ENCODE measurements around the gene ACOXL.

ACOXL gene

DNA sequence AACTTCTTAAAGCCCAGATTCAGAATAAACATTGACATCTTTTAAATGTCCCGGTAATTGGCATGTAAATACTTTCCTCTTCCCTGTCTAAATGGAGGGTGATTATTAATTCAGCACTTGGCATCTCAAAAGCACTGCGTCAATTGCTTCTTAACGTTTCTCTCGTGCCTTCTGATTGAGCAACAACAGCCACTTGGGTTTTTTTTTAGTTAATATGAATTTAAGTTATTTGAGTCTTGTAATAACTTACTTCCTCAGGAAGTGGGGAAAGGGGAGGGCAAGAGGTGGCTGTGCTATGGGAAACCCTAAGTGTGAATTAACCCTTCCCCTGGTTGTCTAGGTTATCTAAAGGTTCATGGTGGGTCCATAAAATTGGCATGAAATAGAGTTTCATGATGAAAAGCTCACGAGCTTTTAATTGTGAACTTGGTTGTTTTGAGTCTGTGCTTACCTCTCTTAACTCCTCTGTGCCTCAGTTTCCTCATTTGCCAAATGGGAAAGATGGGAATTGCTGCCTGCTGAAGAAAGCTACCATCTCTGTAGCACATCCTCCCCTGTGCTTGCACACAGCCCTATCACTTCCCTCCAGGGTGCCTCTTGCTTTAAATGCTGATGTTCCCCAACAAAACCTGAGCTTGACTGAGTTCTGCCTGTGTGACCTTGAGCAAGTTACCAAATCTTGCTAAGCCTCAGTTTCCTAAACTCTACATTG lies 262.0 kb downstream of the ACOXL start:
- no peak for DNase-seq (ENCODE audit: extremely low read depth in 1 of 2, low read depth in 1 of 2)

DNA sequence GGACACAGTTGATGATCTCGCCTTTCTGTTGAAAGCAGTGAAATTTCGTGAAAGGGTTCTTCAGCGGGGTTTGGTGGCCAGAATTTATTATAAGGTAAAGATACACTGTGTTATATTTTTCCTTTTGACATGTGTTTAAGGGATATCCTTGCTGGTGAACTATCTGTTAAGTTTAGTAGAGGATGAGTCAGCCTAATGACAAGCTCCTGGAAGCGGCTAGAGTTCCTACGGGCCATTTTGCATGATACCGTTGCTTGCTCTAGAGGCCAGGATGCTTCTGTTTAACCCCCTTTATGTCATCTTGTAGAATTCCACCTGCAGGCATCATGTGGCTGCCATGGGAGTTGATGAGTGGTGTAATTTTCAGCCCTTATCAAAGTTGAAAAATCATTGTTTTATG lies 263.5 kb downstream of the ACOXL start:
- no peak for DNase-seq (ENCODE audit: extremely low read depth in 1 of 2, low read depth in 1 of 2)

DNA sequence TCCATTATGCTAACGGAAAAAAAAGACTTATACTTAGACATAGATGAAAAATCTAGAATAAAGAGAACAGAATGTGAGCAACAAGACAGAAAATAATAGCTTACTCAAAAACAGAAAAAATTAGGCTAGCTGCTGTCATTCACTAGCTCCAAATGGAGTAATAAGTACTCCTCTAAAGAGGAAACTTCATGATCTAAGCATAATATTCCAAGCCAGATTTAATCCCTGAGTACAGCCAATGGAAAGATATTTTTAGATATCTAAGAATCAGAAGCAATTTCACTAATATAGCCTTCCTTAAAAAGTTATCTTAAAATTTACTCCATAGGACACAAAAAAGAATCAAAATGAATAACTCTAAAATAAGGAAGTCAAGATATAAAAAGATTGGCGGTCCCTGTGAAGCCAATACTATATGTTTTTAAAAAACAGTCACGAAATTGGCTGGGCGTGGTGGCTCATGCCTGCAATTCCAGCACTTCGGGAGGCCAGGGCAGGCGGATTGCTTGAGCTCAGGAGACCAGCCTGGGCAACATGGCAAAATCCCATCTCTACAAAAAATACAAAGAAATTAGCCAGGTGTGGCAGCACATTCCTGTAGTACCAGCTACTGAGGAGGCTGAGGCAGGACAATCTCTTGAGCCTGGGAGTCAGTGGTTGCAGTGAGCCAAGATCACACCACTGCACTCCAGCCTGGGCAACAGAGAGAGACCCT lies 265.1 kb downstream of the ACOXL start:
- no peak for DNase-seq (ENCODE audit: extremely low read depth in 1 of 2, low read depth in 1 of 2)

DNA sequence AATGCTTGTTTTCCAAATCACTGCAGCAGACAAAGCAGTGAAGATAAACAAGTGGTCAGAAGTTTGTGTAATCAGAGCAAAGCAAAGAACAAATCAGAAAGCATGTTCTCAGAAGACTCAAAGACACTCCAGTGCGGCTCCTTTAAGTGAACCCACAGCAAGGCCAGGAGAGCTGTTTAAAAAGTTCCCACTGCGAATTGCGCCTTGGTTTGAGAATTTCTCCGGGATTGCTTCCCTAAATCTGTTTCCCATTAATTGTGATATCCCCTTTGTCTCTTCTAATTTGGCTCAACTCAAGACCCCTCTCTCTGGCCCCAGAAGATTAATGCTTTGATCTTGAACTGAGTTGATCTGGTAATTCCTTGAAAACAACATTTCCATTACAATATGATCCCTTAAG lies 265.9 kb downstream of the ACOXL start:
- DNase-seq (ENCODE audit: extremely low read depth in 1 of 2, low read depth in 1 of 2): no peak

DNA sequence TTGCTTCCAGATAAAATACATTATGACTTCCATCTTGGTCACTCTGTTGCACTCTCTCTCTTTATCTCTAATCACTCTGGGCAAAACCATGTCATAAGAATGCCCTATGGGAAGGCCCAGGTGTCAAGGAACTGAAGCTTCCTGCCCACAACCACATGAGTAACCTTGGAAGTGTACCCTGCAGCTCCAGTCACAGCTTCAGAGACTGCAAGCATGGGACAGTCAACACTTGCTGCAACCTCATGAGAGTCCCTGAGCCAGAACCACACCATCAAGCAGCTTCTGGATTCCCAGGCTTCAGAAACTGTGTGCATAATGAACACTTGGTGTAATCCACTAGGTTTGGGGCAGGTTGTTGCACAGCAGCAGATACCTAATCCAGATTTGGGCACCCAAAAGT lies 267.3 kb downstream of the ACOXL start:
- no peak for DNase-seq (ENCODE audit: extremely low read depth in 1 of 2, low read depth in 1 of 2)

DNA sequence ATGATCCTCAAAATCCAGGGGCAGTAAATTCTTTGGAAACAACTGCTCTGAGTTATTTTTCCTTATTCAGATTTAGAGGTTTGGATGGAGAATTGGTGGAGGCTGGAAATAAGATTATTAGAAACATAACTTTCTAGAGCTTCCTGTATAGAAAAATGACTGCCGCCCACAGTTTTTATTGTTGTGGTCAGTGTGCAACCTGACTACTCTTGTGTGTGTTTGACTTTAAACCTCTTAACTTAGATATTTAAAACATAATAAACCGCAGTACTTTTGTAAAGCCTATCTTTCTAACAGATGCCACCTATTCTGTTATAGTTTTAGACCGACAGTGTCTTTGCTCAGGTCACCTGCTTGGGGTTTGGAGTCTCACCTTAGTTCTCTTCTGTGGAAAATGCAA lies 272.9 kb downstream of the ACOXL start:
- no peak for DNase-seq (ENCODE audit: extremely low read depth in 1 of 2, low read depth in 1 of 2)

DNA sequence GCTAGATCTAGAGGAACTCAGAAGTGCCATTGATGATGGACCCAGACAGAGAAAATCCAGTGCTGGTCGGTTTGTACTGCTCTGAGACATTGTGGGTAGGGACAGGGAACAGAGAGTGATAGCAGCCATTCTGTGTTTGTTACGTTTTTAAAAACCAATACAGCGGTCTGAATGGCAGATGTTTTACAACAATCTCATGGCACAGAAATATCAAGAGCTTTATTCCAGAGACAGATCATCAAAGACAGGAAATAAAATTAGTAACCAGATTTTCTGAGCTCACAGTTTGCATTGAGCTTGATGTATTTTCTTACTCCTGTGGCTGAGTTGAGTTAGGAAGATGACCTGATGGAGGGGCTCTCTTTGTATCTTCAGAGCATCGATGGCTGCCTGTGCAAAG lies 273.4 kb downstream of the ACOXL start:
- no peak for DNase-seq (ENCODE audit: extremely low read depth in 1 of 2, low read depth in 1 of 2)

DNA sequence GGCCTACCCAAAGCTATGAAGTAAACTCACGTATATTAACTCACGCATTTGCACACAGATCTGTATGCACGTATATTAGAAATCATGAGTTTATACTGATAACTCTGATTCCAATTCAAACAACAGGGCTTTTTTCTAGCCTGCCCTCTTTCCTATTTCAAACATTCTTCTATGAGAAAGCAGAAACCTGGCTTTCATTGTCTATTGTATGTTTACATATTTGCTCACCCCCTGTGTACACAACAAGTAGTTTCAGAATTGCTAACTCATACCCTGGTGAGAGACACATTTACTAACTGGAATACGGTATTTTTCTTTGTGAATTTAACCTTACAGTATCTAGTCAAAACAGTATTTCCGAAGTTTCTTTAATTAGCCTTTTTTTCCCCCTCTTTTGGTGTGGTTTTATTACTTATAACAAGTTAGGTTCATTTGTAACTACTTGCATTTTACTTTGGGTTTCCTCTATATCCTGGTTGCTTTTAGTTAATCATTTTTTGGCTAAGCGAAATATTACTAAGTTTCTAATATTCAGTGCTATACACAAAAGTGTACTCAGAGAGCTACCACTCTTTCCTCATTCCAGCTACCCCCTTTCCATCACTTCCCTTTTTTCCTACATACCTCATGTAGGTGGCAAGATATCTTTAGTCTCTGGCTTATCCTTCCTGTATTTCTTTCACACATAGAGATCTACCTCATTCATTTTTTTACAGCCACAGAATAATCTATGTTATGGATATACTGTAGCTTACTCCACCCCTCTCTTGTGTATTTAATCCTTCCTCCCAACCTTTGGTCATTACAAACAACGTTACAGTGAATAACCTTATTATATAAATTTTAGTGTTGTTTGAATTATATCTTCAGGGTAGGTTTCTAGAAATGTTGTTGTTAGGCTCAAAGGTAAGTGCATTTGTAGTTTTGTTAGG lies 275.6 kb downstream of the ACOXL start:
- no peak for DNase-seq (ENCODE audit: extremely low read depth in 1 of 2, low read depth in 1 of 2)

DNA sequence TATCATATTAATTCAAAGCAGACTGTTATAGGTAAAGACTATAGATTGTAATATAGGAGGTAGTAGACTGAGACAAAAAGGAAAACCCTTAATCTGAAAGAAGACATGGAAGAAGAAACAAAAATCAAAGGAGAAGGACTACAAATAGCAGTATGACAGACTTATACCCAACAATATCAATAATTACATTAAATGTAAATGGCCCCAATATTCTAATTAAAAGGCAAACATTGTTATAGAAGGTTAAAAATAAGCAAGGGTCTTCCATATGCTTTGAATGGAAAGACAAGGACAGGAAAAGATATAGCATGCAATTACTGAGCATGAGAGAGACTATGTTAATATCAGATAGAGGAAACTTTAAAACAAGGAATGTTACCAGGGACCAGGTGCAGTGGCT lies 278.8 kb downstream of the ACOXL start:
- no peak for DNase-seq (ENCODE audit: extremely low read depth in 1 of 2, low read depth in 1 of 2)

DNA sequence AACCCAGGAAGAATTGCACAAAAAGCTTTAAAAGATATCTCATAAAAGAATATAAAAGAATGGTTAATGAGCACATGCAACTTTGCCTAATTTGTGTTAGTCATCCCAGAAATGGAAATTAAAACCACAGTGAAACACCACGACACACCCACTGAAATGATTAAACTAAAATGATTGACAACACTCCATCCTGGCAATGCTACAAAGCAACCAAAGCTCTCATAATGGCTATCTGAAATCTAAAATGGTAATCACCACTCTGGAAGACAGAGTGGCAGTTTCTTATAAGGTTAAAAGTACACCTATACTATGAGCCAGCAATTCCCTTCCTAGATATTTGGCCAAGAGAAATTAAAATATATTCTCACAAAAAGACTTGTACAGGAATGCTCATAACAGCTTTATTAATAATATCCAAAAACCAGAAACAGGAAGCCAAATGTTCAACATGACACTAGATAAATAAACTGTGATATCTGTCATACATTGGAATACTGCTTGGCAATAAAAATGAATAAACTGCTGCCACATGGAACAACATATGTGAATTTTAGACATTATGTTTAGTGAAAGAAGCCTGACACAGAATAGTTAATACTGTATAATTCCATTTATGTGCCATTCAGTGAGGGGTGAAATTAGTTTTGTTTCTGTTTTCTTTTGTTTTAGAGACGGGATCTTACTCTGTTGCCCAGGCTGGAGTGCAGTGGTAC lies 283.1 kb downstream of the ACOXL start:
- no peak for DNase-seq (ENCODE audit: extremely low read depth in 1 of 2, low read depth in 1 of 2)

DNA sequence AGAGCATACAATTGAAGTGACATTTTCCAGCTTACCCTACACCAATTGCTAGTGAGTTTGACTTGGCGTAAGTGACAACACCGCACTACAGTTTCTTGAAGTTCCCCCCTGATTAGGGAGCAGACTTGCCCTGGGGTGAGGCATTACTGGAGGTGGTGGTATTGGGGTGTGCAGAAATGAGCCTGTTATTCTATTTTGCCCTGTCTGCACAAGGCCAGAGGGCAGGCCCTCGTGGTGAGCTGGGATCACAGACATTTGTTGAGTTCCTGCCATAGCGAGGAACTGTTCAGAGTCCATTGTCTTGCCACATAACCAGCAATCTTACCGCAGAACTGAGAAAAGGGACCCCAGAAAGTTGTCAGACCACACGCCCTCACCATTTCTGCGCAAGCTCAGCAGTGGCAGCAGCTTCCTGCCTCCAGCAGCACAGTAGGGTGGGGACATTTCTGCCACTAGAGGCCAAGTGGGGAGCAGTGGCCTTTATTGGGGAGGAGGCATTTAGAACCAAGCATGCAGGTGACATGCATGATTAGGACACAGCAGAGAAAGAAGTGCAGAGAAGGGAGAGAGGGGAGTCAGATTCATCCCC lies 284.8 kb downstream of the ACOXL start:
- no peak for DNase-seq (ENCODE audit: extremely low read depth in 1 of 2, low read depth in 1 of 2)

DNA sequence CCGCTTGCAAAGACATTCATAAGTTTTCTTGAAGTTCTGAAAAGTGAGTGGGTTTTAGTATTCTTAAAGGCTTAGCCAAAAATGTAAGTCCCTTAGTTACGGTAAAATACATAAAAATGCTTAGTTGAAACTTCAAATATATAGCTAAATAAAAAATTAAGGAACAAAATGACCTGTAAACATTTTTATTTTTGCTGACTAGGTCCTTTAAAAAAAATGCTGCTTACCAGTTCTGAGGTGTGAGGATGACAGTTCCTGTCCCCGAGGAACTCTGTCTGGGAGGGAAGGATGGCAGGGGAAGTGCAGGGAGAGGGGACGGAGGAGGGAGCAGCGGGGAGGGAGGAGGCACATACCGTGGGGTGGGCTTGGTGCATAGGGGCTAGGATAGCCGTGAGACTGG lies 285.5 kb downstream of the ACOXL start:
- no peak for DNase-seq (ENCODE audit: extremely low read depth in 1 of 2, low read depth in 1 of 2)

DNA sequence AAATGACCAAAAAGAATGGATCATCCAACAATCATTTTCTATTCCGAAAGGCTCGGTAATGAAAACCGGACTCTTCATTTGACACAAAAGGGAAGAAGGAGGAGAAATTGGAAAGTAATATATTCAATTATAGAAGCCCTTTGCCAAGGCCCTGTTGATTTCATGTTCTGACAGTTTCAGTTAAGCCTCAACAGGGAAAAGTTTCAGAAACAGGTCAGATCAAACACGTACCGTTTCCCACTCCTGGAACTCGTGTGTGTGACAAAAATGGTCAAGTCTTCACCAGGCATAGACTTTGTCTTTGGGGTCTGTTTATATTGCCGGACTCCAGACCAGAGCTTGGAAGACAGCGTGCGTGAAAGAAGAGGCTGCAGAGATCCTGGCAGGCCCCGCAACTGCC lies 287.0 kb downstream of the ACOXL start:
- no peak for DNase-seq (ENCODE audit: extremely low read depth in 1 of 2, low read depth in 1 of 2)

DNA sequence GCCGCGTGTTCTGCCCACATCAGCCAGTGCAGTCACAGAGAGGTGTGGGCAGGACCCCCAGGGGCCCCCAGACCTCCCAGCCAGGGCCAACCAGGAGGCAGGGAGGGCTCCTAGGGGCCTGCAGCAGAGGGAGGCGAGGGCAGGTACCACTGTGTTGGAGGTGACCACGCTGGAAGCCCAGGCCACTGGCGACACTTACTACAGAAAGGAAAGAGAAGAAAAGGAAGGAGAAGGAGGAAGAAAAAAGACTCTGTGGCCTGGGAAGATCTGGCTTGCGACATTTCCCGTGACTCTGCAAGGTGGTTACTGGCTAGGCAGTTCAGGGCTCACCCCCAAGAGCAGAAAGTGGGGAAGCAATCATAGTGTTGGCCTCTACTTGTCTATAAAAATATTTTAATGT lies 290.3 kb downstream of the ACOXL start:
- DNase-seq (ENCODE audit: extremely low read depth in 1 of 2, low read depth in 1 of 2): no peak

DNA sequence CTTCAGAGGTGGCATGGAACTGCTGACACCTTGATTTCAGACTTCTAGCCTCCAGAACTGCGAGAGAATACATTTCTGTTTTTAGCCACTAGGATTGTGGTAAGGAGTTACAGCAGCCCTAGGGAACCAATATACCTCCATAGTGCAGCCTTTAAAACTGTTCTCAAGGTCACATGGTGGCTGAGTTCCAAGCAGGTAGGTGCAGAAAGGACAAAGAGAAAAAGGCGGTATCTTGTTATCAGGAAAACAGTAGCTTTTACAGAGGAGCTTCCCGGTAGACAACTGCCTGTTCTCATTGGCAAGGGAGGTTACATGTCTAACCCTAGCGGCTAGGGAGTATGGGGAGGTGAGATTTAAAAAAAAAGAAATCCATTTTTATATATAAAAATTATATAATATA lies 292.1 kb downstream of the ACOXL start:
- DNase-seq (ENCODE audit: extremely low read depth in 1 of 2, low read depth in 1 of 2): no peak

DNA sequence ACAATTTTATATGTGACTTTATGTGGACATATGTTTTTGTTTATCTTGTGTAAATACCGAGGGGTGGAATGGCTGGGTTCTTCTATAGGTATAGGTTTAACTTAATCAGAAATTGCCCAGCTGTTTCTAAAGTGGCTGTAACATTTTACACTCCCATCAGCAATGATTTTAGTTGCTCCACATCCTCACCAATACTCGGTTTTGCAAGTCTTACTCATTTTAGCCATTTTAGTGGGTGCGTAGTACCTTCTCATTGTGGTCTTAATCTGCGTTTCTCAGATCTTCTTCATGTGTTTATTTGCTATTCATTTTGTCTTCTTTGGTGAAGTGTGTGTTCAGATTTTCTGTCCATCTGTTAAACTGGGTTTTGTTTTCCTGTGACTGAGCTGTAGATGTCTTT lies 292.9 kb downstream of the ACOXL start:
- DNase-seq (ENCODE audit: extremely low read depth in 1 of 2, low read depth in 1 of 2): no peak

DNA sequence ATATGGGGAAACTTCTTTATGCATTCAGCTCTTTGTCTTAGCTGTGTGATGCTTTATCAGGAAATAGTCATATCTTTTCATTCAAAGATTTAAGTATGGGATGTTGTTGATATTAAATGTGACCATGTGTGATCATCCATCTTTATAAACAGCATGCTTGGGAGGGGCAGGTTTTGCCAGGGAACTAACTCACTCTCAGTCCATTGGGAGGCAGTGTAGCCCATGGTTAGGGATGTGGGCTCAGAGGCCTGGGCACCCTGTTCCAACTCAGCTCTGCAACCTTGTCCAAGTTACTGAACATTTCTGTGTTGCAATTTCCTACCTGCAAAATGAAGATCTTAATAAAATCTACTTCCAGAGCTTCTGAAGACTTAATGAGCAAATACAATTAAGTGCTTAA lies 296.3 kb downstream of the ACOXL start:
- no peak for DNase-seq (ENCODE audit: extremely low read depth in 1 of 2, low read depth in 1 of 2)

DNA sequence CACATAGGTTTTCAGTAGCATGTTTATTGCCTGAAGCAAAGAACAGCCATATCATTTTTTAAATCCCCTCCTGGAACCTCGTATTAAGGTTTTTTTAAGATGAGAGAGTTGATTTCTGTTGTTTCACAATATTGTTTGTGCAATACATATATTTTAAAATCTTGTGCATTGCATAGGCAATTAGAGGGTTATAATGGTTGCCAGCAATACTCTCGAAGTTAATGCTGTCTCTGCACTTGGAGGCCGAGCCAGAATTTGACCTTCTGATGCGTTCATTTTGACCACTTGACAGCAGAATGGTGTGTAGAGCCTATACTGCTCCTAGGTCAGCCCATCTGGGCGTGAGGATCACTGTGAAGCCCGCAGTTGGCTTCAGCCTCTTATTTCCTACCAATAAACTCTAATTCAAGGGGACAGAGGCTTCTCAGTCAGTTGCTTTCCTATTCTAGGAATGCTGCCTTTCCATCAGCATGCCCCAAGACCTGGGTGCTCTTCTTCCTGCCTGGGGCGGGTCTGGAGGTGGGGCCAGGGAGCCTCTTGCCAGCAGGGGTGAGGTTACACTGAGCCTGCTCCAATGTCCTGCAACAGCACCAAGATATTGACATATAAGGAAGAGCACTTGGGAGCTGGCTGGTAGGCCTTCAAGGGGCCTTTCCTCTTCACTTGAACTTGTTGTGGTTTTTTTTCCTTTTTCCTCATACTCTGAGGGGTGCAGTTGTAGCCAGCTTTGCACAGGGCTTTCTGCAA lies 297.0 kb downstream of the ACOXL start:
- no peak for DNase-seq (ENCODE audit: extremely low read depth in 1 of 2, low read depth in 1 of 2)

DNA sequence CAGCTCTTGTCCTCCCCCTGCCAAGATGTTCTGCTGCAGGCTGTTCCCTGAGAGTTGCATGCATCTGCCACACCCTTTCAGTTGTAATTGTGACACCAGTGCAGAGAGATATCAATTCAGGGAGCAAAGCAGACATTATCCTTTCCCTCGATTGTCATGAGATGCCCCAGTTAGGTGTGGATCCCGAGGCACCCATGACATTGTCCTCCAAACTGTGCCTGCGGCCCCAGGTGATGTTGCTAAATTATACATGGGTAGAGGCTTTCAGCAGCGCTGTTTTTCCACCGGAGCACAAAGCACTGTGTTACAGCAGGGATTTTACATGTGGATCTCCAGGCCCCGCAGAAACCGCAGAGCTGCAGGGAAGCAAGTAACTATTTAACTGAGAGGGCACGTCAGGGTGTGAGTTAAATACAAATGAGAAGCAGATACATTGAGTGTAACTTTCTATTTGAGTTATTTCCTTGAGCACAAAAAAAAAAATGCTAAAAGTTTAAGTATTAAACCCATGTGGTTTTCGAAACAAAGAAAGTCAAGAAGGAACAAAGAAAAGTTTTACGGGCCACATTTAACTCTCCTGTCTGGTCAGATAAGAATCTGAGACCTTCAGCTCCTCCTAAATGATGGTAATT lies 298.0 kb downstream of the ACOXL start:
- DNase-seq (ENCODE audit: extremely low read depth in 1 of 2, low read depth in 1 of 2): no peak

DNA sequence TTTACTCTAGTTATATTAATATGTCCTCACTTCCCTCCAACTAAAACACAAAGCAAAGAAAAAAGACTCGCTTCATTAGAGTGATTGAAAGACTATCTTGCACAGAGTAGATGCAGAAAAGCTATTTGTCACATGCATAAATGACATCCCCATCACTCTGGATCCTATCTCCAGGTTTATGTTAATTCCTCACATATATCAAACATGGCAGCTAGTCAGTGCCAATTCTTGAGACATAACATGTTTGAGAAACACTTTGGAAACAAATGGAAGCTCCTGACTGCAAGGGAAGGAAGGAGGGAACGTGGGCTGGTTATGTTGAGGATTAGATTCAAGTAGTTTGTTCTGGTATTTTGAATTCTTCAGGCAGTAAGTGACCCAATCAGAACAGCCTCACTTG lies 298.6 kb downstream of the ACOXL start:
- DNase-seq (ENCODE audit: extremely low read depth in 1 of 2, low read depth in 1 of 2): no peak
